CD4-positive, CD25-positive, alpha-beta regulatory T cell (primary cell): ENCODE measurements around the gene EIF5AL1. TPM values are rescaled to one million over a fixed set of nuclear protein-coding genes. Genes with fewer than 3 reads are reported as not detected.
"Not testable (repeated sequence)": the region's sequence is repeated elsewhere in the genome, so short reads cannot be mapped to it uniquely, and the experiment has no call there.

Experiments
- ATAC-seq, 2 donors: fragments of 150-1000 bp; cut with Tn5 transposase; one replicate each; pipeline ENCODE4 v1.10.0; 2021; ENCODE audit warnings: low read depth in 2 of 2, moderate number of reproducible peaks in 2 of 2, moderate library complexity in 1 of 2
- DNase-seq, 3 donors: peaks; one replicate each; pipeline versions ENCODE4 v3.0.0 to v3.0.0-alpha.2; 2012 to 2022; ENCODE audit warnings: mixed read lengths in 1 of 3
- H3K27ac ChIP-seq: one replicate; pipeline ENCODE4 v1.7.0; 2013; ENCODE audit warnings: mild to moderate bottlenecking, low read length; ENCODE audit not compliant: insufficient read depth, poor library complexity, severe bottlenecking
- H3K27me3 ChIP-seq: one replicate; pipeline ENCODE4 v1.7.0; 2013; ENCODE audit warnings: low read length; ENCODE audit not compliant: control insufficient read depth, insufficient read depth
- H3K36me3 ChIP-seq: one replicate; pipeline ENCODE4 v1.7.0; 2013; ENCODE audit warnings: mild to moderate bottlenecking, low read length, moderate library complexity; ENCODE audit not compliant: control insufficient read depth, insufficient read depth
- H3K4me1 ChIP-seq: 2 replicates; pipeline ENCODE4 v1.7.0; 2013; ENCODE audit warnings: mild to moderate bottlenecking, low read length; ENCODE audit not compliant: insufficient read depth, control insufficient read depth, poor library complexity, severe bottlenecking
- H3K4me3 ChIP-seq: one replicate; pipeline ENCODE4 v1.7.0; 2013; ENCODE audit warnings: low read depth, mild to moderate bottlenecking, low read length, moderate library complexity
- H3K9me3 ChIP-seq, 2 experiments: 1 replicate in 1 of 2; 2 replicates in 1 of 2; pipeline ENCODE4 v1.7.0; 2013; ENCODE audit warnings: low read length in 2 of 2, mild to moderate bottlenecking in 1 of 2, moderate library complexity in 1 of 2; ENCODE audit not compliant: control insufficient read depth in 2 of 2
- H3K27ac Mint-ChIP-seq, 3 donors: one replicate each; pipeline ENCODE4 v1.8.0; 2020 to 2022; ENCODE audit warnings: mild to moderate bottlenecking in 3 of 3, mixed read lengths in 3 of 3, moderate library complexity in 2 of 3
- H3K27me3 Mint-ChIP-seq: one replicate; pipeline ENCODE4 v1.8.0; 2022; ENCODE audit warnings: mild to moderate bottlenecking, mixed read lengths
- H3K36me3 Mint-ChIP-seq: one replicate; pipeline ENCODE4 v1.8.0; 2020; ENCODE audit warnings: mixed read lengths
- H3K4me1 Mint-ChIP-seq, 4 donors: one replicate each; pipeline ENCODE4 v1.8.0; 2020 to 2022; ENCODE audit warnings: mixed read lengths in 4 of 4, mild to moderate bottlenecking in 1 of 4
- H3K4me3 Mint-ChIP-seq, 4 donors: one replicate each; pipeline ENCODE4 v1.8.0; 2020 to 2022; ENCODE audit warnings: mild to moderate bottlenecking in 4 of 4, mixed read lengths in 4 of 4, moderate library complexity in 3 of 4
- H3K9me3 Mint-ChIP-seq, 7 donors: one replicate each; pipeline ENCODE4 v1.8.0; 2020 to 2022; ENCODE audit warnings: mixed read lengths in 7 of 7, mild to moderate bottlenecking in 3 of 7, moderate library complexity in 2 of 7
- polyA plus RNA-seq, 4 donors: library from polyadenylated mRNA; unstranded; fragments of 300-500 nt; fragmentation: Illumina TruSeq; gene quantifications; one replicate each; pipeline ENCODE4 v1.2.3, GENCODE V29; 2021
- total RNA-seq: library from RNA; stranded (reverse); gene quantifications from one replicate; pipeline ENCODE4 v1.2.3, GENCODE V29; 2022

The EIF5AL1 gene
- total and polyA plus RNA-seq, 5 donors from 2014 or later = 0.11 to 0.45 (median 0.25) TPM; not detected in 1

GRCh38 chr10:79556961-79557360, 44.6 kb downstream of the EIF5AL1 start:
- H3K4me3 Mint-ChIP-seq = not testable (repeated sequence)

GRCh38 chr10:79559726-79560125, 47.4 kb downstream of the EIF5AL1 start:
- Mint-ChIP-seq H3K9me3 (no peaks in the 10 kb centered on the region), H3K27me3 (peaks cover 17% of the 10 kb centered on the region), H3K4me1 (peaks cover 0 to 6% (median 5%) of the 10 kb centered on the region in 4 donors), H3K36me3 (no peaks in the 10 kb centered on the region), H3K4me3 (no peak overlapping the region), H3K27ac (peak overlapping the region in 1 of 3 donors; percentile 72)
- Histone ChIP-seq H3K27ac (no peak overlapping the region), H3K4me3 (no peak overlapping the region), H3K27me3 (peaks cover 11% of the 10 kb centered on the region), H3K4me1 (no peaks in the 10 kb centered on the region), H3K36me3 (no peaks in the 10 kb centered on the region), H3K9me3 (no peaks in the 10 kb centered on the region)
- DNase-seq (no peak), ATAC-seq (no peak)

More at GRCh38 chr10:79556961-79557360, 44.6 kb downstream of the EIF5AL1 start:
- ATAC-seq = peak in 1 of 2 donors; percentile 22
- H3K9me3 Mint-ChIP-seq, H3K27ac Mint-ChIP-seq, DNase-seq, H3K27ac ChIP-seq, H3K36me3 Mint-ChIP-seq, H3K9me3 ChIP-seq, H3K36me3 ChIP-seq, H3K4me1 Mint-ChIP-seq, H3K4me3 ChIP-seq, H3K27me3 ChIP-seq, H3K4me1 ChIP-seq: not testable (repeated sequence)
- peaks cover 13% of the 10 kb centered on the region for H3K27me3 Mint-ChIP-seq

- Mint-ChIP-seq H3K4me3 (no peak within 1 kb of the TSS), H3K4me1 (peaks cover 0 to 6% (median 5%) of the 10 kb centered on the region in 4 donors), H3K27ac (peak within 1 kb of the TSS in 1 of 3 donors; percentile 72), H3K36me3 (no peaks in the 10 kb centered on the region), H3K27me3 (peaks cover 13% of the 10 kb centered on the region), H3K9me3 (no peaks in the 10 kb centered on the region)
- no peaks in the 10 kb centered on the region for H3K36me3 ChIP-seq
- no peak for DNase-seq
- no peak within 1 kb of the TSS for H3K27ac ChIP-seq
- H3K4me3 ChIP-seq = no peak within 1 kb of the TSS
- no peak for ATAC-seq
- H3K9me3 ChIP-seq = no peaks in the 10 kb centered on the region
- peaks cover 13% of the 10 kb centered on the region for H3K27me3 ChIP-seq
- H3K4me1 ChIP-seq = no peaks in the 10 kb centered on the region
These were observed 47.9 kb downstream of the EIF5AL1 start, which contains the start of gene SFTPA2 for GRCh38 chr10:79560160-79560709. Gene SFTPA2 (minus strand): TSS chr10:79560407. CDS start chr10:79559483, 924 bp downstream.

- Histone ChIP-seq H3K4me1 (no peaks in the 10 kb centered on the region), H3K27ac (no peak overlapping the region), H3K4me3 (no peak overlapping the region), H3K36me3 (no peaks in the 10 kb centered on the region), H3K27me3 (peaks cover 16% of the 10 kb centered on the region), H3K9me3 (no peaks in the 10 kb centered on the region)
- no peak for ATAC-seq
- no peak overlapping the region for H3K27ac Mint-ChIP-seq
- H3K4me3 Mint-ChIP-seq = no peak overlapping the region
- peaks cover 0 to 6% (median 5%) of the 10 kb centered on the region in 4 donors for H3K4me1 Mint-ChIP-seq
- H3K9me3 Mint-ChIP-seq = no peaks in the 10 kb centered on the region
- peaks cover 12% of the 10 kb centered on the region for H3K27me3 Mint-ChIP-seq
- DNase-seq = no peak
- no peaks in the 10 kb centered on the region for H3K36me3 Mint-ChIP-seq
These were observed 48.9 kb downstream of the EIF5AL1 start for GRCh38 chr10:79561257-79561656.

GRCh38 chr10:79562135-79562756, 49.9 kb downstream of the EIF5AL1 start:
- ATAC-seq = peak; percentile 62 to 83
- Histone ChIP-seq H3K27ac (no peak overlapping the region), H3K27me3 (peaks cover 16% of the 10 kb centered on the region), H3K36me3 (no peaks in the 10 kb centered on the region), H3K4me3 (no peak overlapping the region), H3K9me3 (no peaks in the 10 kb centered on the region), H3K4me1 (no peaks in the 10 kb centered on the region)
- Mint-ChIP-seq H3K4me3 (peak overlapping the region in 1 of 4 donors; percentile 34), H3K9me3 (no peaks in the 10 kb centered on the region), H3K27me3 (peaks cover 18% of the 10 kb centered on the region), H3K36me3 (no peaks in the 10 kb centered on the region), H3K4me1 (peaks cover 0 to 6% (median 5%) of the 10 kb centered on the region in 4 donors), H3K27ac (peak overlapping the region in 1 of 3 donors; percentile 26)
- peak; percentile 19 to 83 (median 61) for DNase-seq

- Histone ChIP-seq H3K36me3 (no peaks in the 10 kb centered on the region), H3K27me3 (peaks cover 21% of the 10 kb centered on the region), H3K9me3 (no peaks in the 10 kb centered on the region), H3K27ac (no peak overlapping the region), H3K4me1 (no peaks in the 10 kb centered on the region), H3K4me3 (no peak overlapping the region)
- Mint-ChIP-seq H3K27ac (no peak overlapping the region), H3K36me3 (no peaks in the 10 kb centered on the region), H3K9me3 (no peaks in the 10 kb centered on the region), H3K4me1 (peaks cover 0 to 6% (median 5%) of the 10 kb centered on the region in 4 donors), H3K27me3 (peaks cover 23% of the 10 kb centered on the region), H3K4me3 (no peak overlapping the region)
- ATAC-seq = no peak
- no peak for DNase-seq
These were observed 51.1 kb downstream of the EIF5AL1 start for GRCh38 chr10:79563426-79563825.
